Measurements from ENCODE around the gene USP3.

Gene USP3

GRCh38 chr15:63488398-63488960, 15.9 kb upstream of the USP3 start:
- Histone ChIP-seq H3K79me2 (ENCODE audit: control insufficient read depth, low read length) (no peaks in the 10 kb centered on the region), H3K9me3 (ENCODE audit: control insufficient read depth, insufficient read depth, low read length) (no peaks in the 10 kb centered on the region), H3K4me3 (ENCODE audit: low read length) (no peak overlapping the region), H3F3A (ENCODE audit: control insufficient read depth, insufficient read depth) (no peaks in the 10 kb centered on the region), H3K27ac (ENCODE audit: low read depth, low read length) (no peak overlapping the region), H3K4me1 (ENCODE audit: control insufficient read depth, low read length) (peaks cover 29% of the 10 kb centered on the region), H3K9me2 (replicated peaks; ENCODE audit: control insufficient read depth, low read length) (no peaks in the 10 kb centered on the region), H3K4me2 (ENCODE audit: low read length) (no peak overlapping the region), H3K27me3 (ENCODE audit: control insufficient read depth, low read length) (no peaks in the 10 kb centered on the region), H4K20me1 (ENCODE audit: control insufficient read depth, insufficient read depth, low read depth, low read length) (no peaks in the 10 kb centered on the region), H3K36me3 (ENCODE audit: control insufficient read depth, low read length) (no peaks in the 10 kb centered on the region)
- TF ChIP-seq EZH2phosphoT487 (IDR thresholded peaks at IDR 0.05; ENCODE audit: borderline replicate concordance, low read length): no peak
- TF ChIP-seq, protein P1, sequence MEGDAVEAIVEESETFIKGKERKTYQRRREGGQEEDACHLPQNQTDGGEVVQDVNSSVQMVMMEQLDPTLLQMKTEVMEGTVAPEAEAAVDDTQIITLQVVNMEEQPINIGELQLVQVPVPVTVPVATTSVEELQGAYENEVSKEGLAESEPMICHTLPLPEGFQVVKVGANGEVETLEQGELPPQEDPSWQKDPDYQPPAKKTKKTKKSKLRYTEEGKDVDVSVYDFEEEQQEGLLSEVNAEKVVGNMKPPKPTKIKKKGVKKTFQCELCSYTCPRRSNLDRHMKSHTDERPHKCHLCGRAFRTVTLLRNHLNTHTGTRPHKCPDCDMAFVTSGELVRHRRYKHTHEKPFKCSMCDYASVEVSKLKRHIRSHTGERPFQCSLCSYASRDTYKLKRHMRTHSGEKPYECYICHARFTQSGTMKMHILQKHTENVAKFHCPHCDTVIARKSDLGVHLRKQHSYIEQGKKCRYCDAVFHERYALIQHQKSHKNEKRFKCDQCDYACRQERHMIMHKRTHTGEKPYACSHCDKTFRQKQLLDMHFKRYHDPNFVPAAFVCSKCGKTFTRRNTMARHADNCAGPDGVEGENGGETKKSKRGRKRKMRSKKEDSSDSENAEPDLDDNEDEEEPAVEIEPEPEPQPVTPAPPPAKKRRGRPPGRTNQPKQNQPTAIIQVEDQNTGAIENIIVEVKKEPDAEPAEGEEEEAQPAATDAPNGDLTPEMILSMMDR (IDR thresholded peaks at IDR 0.05; ENCODE audit: low read depth, low read length, poor library complexity, severe bottlenecking): no peak

DNA sequence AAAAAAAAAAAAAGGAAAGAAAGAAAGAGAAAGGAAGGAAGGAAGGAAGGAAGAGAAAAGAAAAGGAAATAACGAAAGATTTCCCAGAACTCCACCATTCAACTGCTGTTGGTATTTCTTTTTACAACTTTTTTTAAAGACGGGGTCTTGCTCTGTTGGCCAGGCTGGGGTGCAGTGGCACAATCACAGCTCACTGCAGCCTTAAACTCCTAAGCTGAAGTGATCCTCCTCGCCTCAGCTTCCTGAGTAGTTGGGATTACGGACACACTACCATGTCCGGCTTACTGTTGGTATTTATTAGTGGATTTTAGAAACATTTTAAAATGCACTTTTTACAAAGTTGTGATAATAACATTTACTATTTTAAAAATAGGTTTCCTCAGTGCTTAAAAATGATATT, 15.0 kb upstream of the USP3 start:
- no peak overlapping the region for H3K27ac ChIP-seq (ENCODE audit: low read depth, low read length)
- no peaks in the 10 kb centered on the region for H3K27me3 ChIP-seq (ENCODE audit: control insufficient read depth, low read length)
- H3K4me1 ChIP-seq (ENCODE audit: control insufficient read depth, low read length): peaks cover 21% of the 10 kb centered on the region
- TF ChIP-seq, protein P1 (IDR thresholded peaks at IDR 0.05; ENCODE audit: low read depth, low read length, poor library complexity, severe bottlenecking): no peak
- TF ChIP-seq EZH2phosphoT487 (IDR thresholded peaks at IDR 0.05; ENCODE audit: borderline replicate concordance, low read length): no peak
- no peaks in the 10 kb centered on the region for H3K36me3 ChIP-seq (ENCODE audit: control insufficient read depth, low read length)
- no peaks in the 10 kb centered on the region for H4K20me1 ChIP-seq (ENCODE audit: control insufficient read depth, insufficient read depth, low read depth, low read length)
- no peaks in the 10 kb centered on the region for H3K9me2 ChIP-seq (replicated peaks; ENCODE audit: control insufficient read depth, low read length)
- no peaks in the 10 kb centered on the region for H3K9me3 ChIP-seq (ENCODE audit: control insufficient read depth, insufficient read depth, low read length)
- no peaks in the 10 kb centered on the region for H3F3A ChIP-seq (ENCODE audit: control insufficient read depth, insufficient read depth)
- no peaks in the 10 kb centered on the region for H3K79me2 ChIP-seq (ENCODE audit: control insufficient read depth, low read length)
- H3K4me3 ChIP-seq (ENCODE audit: low read length): no peak overlapping the region
- no peak overlapping the region for H3K4me2 ChIP-seq (ENCODE audit: low read length)

DNA sequence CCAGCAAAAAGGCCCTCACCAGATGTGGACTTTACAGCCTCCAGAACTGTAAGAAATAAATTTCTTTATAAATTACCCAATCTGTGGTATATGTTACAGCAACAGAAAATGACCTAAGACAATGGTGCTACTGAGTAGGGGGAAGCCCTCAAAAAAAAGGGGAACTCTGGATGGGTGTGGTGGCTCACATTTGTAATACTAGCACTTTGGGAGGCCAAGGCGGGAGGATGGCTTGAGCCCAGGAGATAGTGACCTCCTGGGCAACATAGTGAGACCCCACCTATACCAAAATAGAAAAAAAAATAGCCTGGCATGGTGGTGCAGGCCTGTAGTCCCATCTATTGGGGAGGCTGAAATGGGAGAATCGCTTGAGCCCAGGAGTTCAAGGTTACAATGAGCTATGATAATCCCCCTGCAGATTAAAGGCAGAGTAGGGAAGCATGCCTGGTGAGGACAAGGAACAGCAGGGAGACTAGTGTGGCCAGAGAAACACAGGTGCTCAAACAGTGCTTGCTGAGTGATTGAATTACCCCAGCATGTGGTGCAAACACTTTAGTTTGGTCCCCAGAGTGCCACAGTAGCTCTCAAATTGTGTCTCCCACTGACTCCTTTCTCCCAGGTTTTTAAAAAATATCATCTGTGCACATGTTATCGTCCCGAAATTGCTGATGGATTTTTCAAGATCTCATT, 13.9 kb upstream of the USP3 start:
- H3K4me1 ChIP-seq (ENCODE audit: control insufficient read depth, low read length): peaks cover 20% of the 10 kb centered on the region

More for the DNA sequence above, 13.9 kb upstream of the USP3 start:
- Histone ChIP-seq H3K4me3 (ENCODE audit: low read length) (no peak overlapping the region), H3F3A (ENCODE audit: control insufficient read depth, insufficient read depth) (0 out of 2 replicates have a peak, but pooled peaks cover 5% of the 10 kb centered on the region), H3K27me3 (ENCODE audit: control insufficient read depth, low read length) (no peaks in the 10 kb centered on the region), H3K79me2 (ENCODE audit: control insufficient read depth, low read length) (no peaks in the 10 kb centered on the region), H3K4me2 (ENCODE audit: low read length) (no peak overlapping the region), H3K9me2 (replicated peaks; ENCODE audit: control insufficient read depth, low read length) (no peaks in the 10 kb centered on the region), H3K9me3 (ENCODE audit: control insufficient read depth, insufficient read depth, low read length) (no peaks in the 10 kb centered on the region), H4K20me1 (ENCODE audit: control insufficient read depth, insufficient read depth, low read depth, low read length) (no peaks in the 10 kb centered on the region), H3K36me3 (ENCODE audit: control insufficient read depth, low read length) (no peaks in the 10 kb centered on the region), H3K27ac (ENCODE audit: low read depth, low read length) (no peak overlapping the region)
- TF ChIP-seq, protein P1 (IDR thresholded peaks at IDR 0.05; ENCODE audit: low read depth, low read length, poor library complexity, severe bottlenecking): no peak
- no peak for TF ChIP-seq EZH2phosphoT487 (IDR thresholded peaks at IDR 0.05; ENCODE audit: borderline replicate concordance, low read length)

All from DOHH2 (cell line).